Measurements from ENCODE around the gene LIMK1. TPM values are rescaled to one million over a fixed set of nuclear protein-coding genes. Genes with fewer than 3 reads are reported as not detected.
A peak's percentile ranks its signal among the peaks of the same experiment; 100 is the strongest.

Gene LIMK1
- total RNA-seq, 2 donors from 2014 or later = 9.4 to 14.7 TPM

GRCh38 chr7:74093671-74094223 lies 10.1 kb downstream of the LIMK1 start:
- Histone ChIP-seq H3K9me3 (no peaks in the 10 kb centered on the region), H3K27ac (peak overlapping the region; percentile 50 to 65), H3K4me3 (peak overlapping the region in 1 of 2 donors; percentile 51), H3K36me3 (peaks cover 10% of the 10 kb centered on the region), H3K27me3 (no peaks in the 10 kb centered on the region), H3K4me1 (peaks cover 0 to 32% of the 10 kb centered on the region in 2 donors)
- no peak for DNase-seq (ENCODE audit: low spot score)
- TF ChIP-seq, protein P1, sequence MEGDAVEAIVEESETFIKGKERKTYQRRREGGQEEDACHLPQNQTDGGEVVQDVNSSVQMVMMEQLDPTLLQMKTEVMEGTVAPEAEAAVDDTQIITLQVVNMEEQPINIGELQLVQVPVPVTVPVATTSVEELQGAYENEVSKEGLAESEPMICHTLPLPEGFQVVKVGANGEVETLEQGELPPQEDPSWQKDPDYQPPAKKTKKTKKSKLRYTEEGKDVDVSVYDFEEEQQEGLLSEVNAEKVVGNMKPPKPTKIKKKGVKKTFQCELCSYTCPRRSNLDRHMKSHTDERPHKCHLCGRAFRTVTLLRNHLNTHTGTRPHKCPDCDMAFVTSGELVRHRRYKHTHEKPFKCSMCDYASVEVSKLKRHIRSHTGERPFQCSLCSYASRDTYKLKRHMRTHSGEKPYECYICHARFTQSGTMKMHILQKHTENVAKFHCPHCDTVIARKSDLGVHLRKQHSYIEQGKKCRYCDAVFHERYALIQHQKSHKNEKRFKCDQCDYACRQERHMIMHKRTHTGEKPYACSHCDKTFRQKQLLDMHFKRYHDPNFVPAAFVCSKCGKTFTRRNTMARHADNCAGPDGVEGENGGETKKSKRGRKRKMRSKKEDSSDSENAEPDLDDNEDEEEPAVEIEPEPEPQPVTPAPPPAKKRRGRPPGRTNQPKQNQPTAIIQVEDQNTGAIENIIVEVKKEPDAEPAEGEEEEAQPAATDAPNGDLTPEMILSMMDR (IDR thresholded peaks at IDR 0.05) = no peak

DNA sequence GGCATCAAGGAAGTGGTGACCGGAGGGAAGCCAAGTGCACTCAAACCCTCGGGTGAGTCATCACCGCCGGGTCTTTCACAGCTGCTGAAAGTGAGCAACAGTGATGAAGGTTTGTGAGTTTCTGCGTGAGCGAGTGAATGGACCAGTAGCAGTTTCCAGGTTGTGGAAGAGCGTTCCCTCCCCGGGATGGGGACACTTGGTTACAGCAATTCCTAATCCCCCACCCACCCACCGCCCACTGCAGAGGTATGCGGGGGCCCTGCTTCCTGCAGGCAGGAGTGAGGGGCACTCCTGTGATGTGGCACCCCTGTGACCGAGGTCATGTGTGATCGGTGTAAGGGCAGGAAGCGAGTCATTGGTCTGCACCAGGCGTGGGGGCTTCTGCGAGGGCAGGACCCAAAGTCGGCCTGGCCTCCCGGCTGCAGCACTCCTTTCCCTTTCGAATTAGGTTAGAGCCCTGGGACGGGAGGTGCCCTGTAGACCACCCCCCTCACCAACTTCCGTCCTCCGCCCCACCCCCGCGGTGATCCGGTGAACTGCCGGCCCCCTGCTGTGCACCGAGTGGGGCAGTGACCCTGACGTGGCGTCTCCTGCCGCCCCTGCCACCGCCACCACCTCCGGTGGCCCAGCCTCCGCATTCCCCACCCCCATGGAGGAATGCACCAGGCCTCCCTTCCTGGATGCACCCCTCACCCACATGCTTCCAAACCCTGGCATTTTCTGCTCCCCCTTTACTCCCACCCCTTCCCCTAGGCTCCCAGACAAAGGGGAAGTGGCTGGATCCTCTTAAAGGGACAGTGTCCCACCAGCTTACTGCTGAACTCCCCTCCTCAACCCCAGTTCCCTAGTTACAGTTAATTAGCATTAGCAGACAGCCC lies 10.9 kb downstream of the LIMK1 start:
- peak overlapping the region; percentile 50 to 65 for H3K27ac ChIP-seq
- peaks cover 0 to 32% of the 10 kb centered on the region in 2 donors for H3K4me1 ChIP-seq
- DNase-seq (ENCODE audit: low spot score) = peak; percentile 96
- no peaks in the 10 kb centered on the region for H3K9me3 ChIP-seq
- no peaks in the 10 kb centered on the region for H3K27me3 ChIP-seq
- TF ChIP-seq, protein P1 (IDR thresholded peaks at IDR 0.05) = no peak
- peak overlapping the region; percentile 32 to 51 for H3K4me3 ChIP-seq
- peaks cover 10% of the 10 kb centered on the region for H3K36me3 ChIP-seq

GRCh38 chr7:74095135-74095534 lies 11.5 kb downstream of the LIMK1 start:
- peak overlapping the region in 1 of 2 donors; percentile 51 for H3K4me3 ChIP-seq

GRCh38 chr7:74097937-74098614 lies 14.5 kb downstream of the LIMK1 start:
- H3K4me1 ChIP-seq = peaks cover 0 to 21% of the 10 kb centered on the region in 2 donors
- DNase-seq (ENCODE audit: low spot score) = no peak
- no peak overlapping the region for H3K4me3 ChIP-seq
- no peaks in the 10 kb centered on the region for H3K9me3 ChIP-seq
- peaks cover 10% of the 10 kb centered on the region for H3K36me3 ChIP-seq
- H3K27ac ChIP-seq = no peak overlapping the region
- no peaks in the 10 kb centered on the region for H3K27me3 ChIP-seq
- TF ChIP-seq, protein P1 (IDR thresholded peaks at IDR 0.05) = no peak

More at GRCh38 chr7:74095135-74095534, 11.5 kb downstream of the LIMK1 start:
- TF ChIP-seq, protein P1 (IDR thresholded peaks at IDR 0.05) = no peak
- H3K9me3 ChIP-seq = no peaks in the 10 kb centered on the region
- H3K27ac ChIP-seq = no peak overlapping the region
- no peak for DNase-seq (ENCODE audit: low spot score)
- peaks cover 10% of the 10 kb centered on the region for H3K36me3 ChIP-seq
- no peaks in the 10 kb centered on the region for H3K27me3 ChIP-seq
- peaks cover 0 to 32% of the 10 kb centered on the region in 2 donors for H3K4me1 ChIP-seq

DNA sequence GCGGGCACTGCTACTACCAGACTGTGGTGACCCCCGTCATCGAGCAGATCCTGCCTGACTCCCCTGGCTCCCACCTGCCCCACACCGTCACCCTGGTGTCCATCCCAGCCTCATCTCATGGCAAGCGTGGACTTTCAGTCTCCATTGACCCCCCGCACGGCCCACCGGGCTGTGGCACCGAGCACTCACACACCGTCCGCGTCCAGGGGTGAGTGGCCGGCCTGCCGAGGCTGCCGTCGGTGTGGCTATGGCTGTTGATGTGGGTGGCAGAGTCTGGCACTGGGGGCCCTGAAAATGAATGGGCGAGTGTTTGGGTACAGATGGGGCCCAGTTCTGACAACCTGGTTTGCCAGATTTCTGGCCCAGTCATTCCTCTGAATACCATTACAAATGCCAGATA lies 15.4 kb downstream of the LIMK1 start:
- peaks cover 0 to 12% of the 10 kb centered on the region in 2 donors for H3K4me1 ChIP-seq
- H3K27ac ChIP-seq = no peak overlapping the region
- peaks cover 10% of the 10 kb centered on the region for H3K36me3 ChIP-seq
- no peak overlapping the region for H3K4me3 ChIP-seq
- no peaks in the 10 kb centered on the region for H3K9me3 ChIP-seq
- H3K27me3 ChIP-seq = no peaks in the 10 kb centered on the region
- TF ChIP-seq, protein P1 (IDR thresholded peaks at IDR 0.05) = no peak
- no peak for DNase-seq (ENCODE audit: low spot score)
